IPS-NIHi11 (cell line): Measurements from ENCODE around the gene ATP7A.
"Not testable (repeated sequence)": the region's sequence is repeated elsewhere in the genome, so short reads cannot be mapped to it uniquely, and the experiment has no call there.

ENCODE experiments used
- DNase-seq: peaks from one replicate; pipeline ENCODE4 v3.0.0; 2012; ENCODE audit warnings: mixed read lengths, low spot score

ATP7A gene

GRCh38 chrX:78037881-78038280 lies 127.4 kb downstream of the ATP7A start:
- DNase-seq, result no peak

- no peak for DNase-seq
Measured at GRCh38 chrX:78042601-78043000, 132.1 kb downstream of the ATP7A start.

GRCh38 chrX:78046362-78046761 lies 135.9 kb downstream of the ATP7A start:
- DNase-seq, result no peak

DNA sequence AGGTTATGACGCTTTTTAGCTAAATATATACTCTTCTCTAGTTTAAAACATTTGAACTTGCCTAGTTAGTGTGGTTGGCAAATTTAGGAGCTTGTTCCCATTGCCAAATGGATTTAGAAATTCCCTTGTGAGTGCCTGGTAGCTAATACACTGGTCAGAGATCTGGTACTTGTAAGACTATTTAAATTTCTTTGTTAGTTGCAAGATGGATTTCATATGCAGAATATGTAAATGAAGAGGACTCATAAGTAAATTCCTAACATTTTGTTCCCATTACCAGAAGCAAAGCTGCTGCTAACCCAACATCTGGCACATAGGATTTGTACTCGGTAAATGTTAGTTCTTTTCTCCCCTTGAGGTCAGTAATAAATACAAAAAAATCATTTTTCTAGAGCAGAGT lies 137.6 kb downstream of the ATP7A start:
- no peak for DNase-seq

DNA sequence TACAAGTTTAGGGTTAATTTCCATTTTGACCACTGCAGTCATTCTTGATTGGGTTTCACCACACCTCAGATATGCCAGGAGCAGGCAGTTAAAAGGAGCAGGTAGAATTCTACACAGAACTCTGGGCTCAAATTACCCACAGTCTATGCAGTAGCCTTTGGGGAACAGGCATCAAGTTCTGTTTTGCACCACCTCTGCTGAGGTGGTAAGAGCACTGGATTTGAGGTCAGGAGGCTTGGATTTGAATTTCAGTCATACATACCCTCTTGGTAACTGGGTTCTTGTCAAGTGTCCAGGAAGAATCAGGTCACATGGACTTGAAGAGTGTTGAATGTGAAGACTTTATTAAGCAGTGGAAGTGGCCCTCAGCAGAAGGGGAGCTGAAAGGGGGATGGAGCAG lies 153.2 kb downstream of the ATP7A start:
- no peak for DNase-seq

DNA sequence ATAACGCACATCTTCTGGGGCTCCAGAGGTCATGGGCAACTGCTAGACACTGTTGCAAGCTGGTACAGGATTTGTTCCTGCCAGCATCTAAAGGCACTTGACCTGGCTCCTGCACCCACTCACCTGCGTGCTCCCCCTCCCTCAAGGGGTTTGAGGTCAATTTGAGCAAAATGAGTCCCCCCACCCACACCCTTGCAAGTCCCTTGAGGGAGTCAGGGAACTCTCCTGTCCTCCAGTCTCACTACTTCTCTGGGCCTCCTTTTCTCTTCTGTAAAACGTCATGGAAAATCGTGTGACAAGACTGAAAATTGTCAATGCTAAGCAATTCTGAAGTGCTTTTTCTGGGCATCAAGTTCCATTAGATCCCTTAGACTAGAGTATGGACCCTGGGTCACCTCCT lies 153.7 kb downstream of the ATP7A start:
- DNase-seq, result no peak

- not testable (repeated sequence) for DNase-seq
Measured at GRCh38 chrX:78064698-78065601, 154.5 kb downstream of the ATP7A start.

- DNase-seq, result no peak
Measured at GRCh38 chrX:78066110-78066509, 155.6 kb downstream of the ATP7A start.

- DNase-seq, result no peak
Measured at GRCh38 chrX:78071331-78071730, 160.8 kb downstream of the ATP7A start.

DNA sequence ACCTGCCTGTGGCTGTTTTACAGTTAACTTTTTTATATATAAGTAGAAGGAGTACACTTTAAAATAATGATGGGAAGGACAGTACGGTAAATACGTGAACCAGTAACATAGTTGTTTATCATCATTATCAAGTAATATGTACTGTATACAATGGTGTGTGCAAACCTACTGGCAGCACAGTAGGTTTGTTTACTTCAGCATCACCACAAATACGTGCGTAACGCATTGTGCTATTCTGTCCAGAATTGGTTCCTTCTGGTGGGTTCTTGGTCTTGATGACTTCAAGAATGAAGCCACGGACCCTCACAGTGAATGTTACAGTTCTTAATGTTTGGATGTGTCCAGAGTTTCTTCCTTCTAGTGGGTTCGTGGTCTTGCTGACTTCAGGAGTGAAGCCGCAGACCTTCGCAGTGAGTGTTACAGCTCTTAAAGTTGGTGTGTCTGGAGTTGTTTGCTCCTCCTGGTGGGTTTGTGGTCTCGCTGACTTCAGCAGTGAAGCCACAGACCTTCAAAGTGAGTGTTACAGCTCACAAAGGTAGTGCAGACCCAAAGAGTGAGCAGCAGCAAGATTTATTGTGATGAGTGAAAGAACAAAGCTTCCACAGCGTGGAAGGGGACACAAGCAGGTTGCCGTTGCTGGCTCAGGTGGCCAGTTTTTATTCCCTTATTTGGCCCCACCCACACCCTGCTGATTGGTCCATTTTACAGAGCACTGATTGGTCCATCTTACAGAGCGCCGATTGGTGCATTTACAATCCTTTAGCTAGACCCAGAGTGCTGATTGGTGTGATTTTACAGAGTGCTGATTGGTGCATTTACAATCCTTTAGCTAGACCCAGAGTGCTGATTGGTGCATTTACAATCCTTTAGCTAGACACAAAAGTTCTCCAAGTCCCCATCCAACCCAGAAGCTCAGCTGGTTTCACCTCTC lies 162.9 kb downstream of the ATP7A start:
- not testable (repeated sequence) for DNase-seq

- no peak for DNase-seq
Measured at GRCh38 chrX:78074088-78074487, 163.6 kb downstream of the ATP7A start.

DNA sequence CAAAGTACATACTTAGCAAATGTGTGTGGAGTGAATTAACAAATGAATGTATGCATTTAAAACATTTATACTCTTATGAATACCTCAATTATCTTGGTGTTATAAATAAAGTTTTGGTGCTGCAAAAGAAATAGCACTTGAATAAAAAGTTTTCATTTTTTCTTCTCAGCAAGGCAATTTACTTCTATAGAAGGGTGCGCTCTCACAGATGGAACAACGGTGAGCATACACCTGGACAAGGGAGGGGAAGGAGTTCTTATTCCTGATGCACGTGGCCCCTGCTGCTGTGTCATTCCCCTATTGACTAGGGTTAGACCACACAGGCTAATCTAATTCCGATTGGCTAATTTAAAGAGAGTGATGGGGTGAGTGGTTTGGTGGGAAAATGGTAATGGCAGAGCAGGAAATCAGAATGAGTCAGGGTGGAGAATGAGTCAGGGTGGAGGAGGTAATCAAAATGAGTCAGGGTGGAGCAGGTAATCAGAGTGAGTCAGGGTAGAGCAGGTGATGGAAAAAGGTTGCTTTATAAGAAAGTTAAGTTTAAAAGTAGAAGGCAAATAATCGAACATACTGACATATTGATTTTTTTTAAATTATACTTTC lies 165.4 kb downstream of the ATP7A start:
- no peak for DNase-seq

GRCh38 chrX:78081413-78081812 lies 170.9 kb downstream of the ATP7A start:
- DNase-seq, result not testable (repeated sequence)

GRCh38 chrX:78092296-78092695 lies 181.8 kb downstream of the ATP7A start:
- peak; percentile 10 for DNase-seq

- DNase-seq, result no peak
Measured at GRCh38 chrX:78098108-78098507, 187.6 kb downstream of the ATP7A start.
